Neuronal stem cell (in vitro differentiated cells): ENCODE results near the gene XRCC3.

Source experiments
- DNase-seq: peaks from one replicate; pipeline ENCODE4 v3.0.0-alpha.2; 2013; ENCODE audit warnings: low spot score
- H2AFZ ChIP-seq: one replicate; pipeline ENCODE4 v1.6.1; 2013; ENCODE audit warnings: mild to moderate bottlenecking, low read length, inconsistent platforms
- H2AK5ac ChIP-seq: 2 replicates; pipeline ENCODE4 v1.6.1; 2013; ENCODE audit warnings: low read depth, mild to moderate bottlenecking, inconsistent platforms, low read length, moderate library complexity, mixed read lengths
- H2BK120ac ChIP-seq: 2 replicates; pipeline ENCODE4 v1.6.1; 2013; ENCODE audit warnings: low read depth, mild to moderate bottlenecking, inconsistent platforms, low read length, moderate library complexity, mixed read lengths
- H2BK12ac ChIP-seq: one replicate; pipeline ENCODE4 v1.6.1; 2013; ENCODE audit warnings: low read length, inconsistent platforms
- H2BK15ac ChIP-seq: 2 replicates; pipeline ENCODE4 v1.6.1; 2013; ENCODE audit warnings: mild to moderate bottlenecking, low read length, inconsistent platforms, mixed read lengths
- H2BK5ac ChIP-seq: one replicate; pipeline ENCODE4 v1.6.1; 2013; ENCODE audit warnings: inconsistent platforms, mild to moderate bottlenecking, low read length, moderate library complexity
- H3K14ac ChIP-seq: one replicate; pipeline ENCODE4 v1.6.1; 2013; ENCODE audit warnings: low read length, inconsistent platforms
- H3K18ac ChIP-seq: 2 replicates; pipeline ENCODE4 v1.6.1; 2013; ENCODE audit warnings: low read length, inconsistent platforms
- H3K23ac ChIP-seq: 2 replicates; pipeline ENCODE4 v1.6.1; 2013; ENCODE audit warnings: low read depth, mild to moderate bottlenecking, mixed read lengths, low read length, inconsistent platforms; ENCODE audit not compliant: poor library complexity
- H3K27ac ChIP-seq: replicated peaks from 3 replicates; pipeline ENCODE4 v1.5.1; 2013; ENCODE audit warnings: low read length, inconsistent platforms
- H3K27me3 ChIP-seq, 3 experiments: 2 replicates each; pipeline ENCODE4 v1.6.1; 2013; ENCODE audit warnings: low read length in 3 of 3, mild to moderate bottlenecking in 2 of 3, inconsistent platforms in 1 of 3, low read depth in 1 of 3, mixed read lengths in 1 of 3, moderate library complexity in 1 of 3; ENCODE audit not compliant: control insufficient read depth in 3 of 3, insufficient read depth in 3 of 3
- H3K36me3 ChIP-seq, 2 donors: replicated peaks in 1 of 2; 2 replicates each; pipeline ENCODE4 v1.6.1; 2013; ENCODE audit warnings: low read length in 2 of 2; ENCODE audit not compliant: control insufficient read depth in 2 of 2, insufficient read depth in 2 of 2
- H3K4ac ChIP-seq: 2 replicates; pipeline ENCODE4 v1.6.1; 2013; ENCODE audit warnings: inconsistent platforms, mild to moderate bottlenecking, low read length, moderate library complexity
- H3K4me1 ChIP-seq, 2 donors: 1 replicate in 1 of 2; 2 replicates in 1 of 2; pipeline ENCODE4 v1.6.1; 2013; ENCODE audit warnings: low read length in 2 of 2, low read depth in 1 of 2; ENCODE audit not compliant: control insufficient read depth in 2 of 2, insufficient read depth in 1 of 2
- H3K4me2 ChIP-seq: one replicate; pipeline ENCODE4 v1.6.1; 2013; ENCODE audit warnings: mild to moderate bottlenecking, low read length, inconsistent platforms; ENCODE audit not compliant: insufficient read depth, poor library complexity, severe bottlenecking
- H3K4me3 ChIP-seq, 2 donors: 2 replicates each; pipeline ENCODE4 v1.5.1; 2013; ENCODE audit warnings: low read length in 2 of 2, mild to moderate bottlenecking in 2 of 2, inconsistent platforms in 1 of 2, moderate library complexity in 1 of 2
- H3K79me1 ChIP-seq: one replicate; pipeline ENCODE4 v1.6.1; 2013; ENCODE audit warnings: low read depth, mild to moderate bottlenecking, inconsistent platforms, low read length, moderate library complexity
- H3K9ac ChIP-seq: one replicate; pipeline ENCODE4 v1.6.1; 2013; ENCODE audit warnings: mild to moderate bottlenecking, low read depth, low read length, inconsistent platforms; ENCODE audit not compliant: poor library complexity
- H3K9me3 ChIP-seq, 2 donors: replicated peaks in 1 of 2; 2 replicates each; pipeline versions ENCODE3 to v1.6.1; 2013; ENCODE audit warnings: low read length in 2 of 2, mild to moderate bottlenecking in 2 of 2, inconsistent platforms in 1 of 2, low read depth in 1 of 2, mixed read lengths in 1 of 2, moderate library complexity in 1 of 2; ENCODE audit not compliant: control insufficient read depth in 2 of 2, insufficient read depth in 1 of 2
- H4K8ac ChIP-seq: one replicate; pipeline ENCODE4 v1.6.1; 2013; ENCODE audit warnings: low read depth, mild to moderate bottlenecking, inconsistent platforms, low read length, moderate library complexity
- H4K91ac ChIP-seq: one replicate; pipeline ENCODE4 v1.6.1; 2013; ENCODE audit warnings: low read length, low read depth, mild to moderate bottlenecking, inconsistent platforms; ENCODE audit not compliant: poor library complexity
- WGBS, 2 donors: extraction: QIAGEN DNeasy Blood & Tissue Kit; methylation state at CpG; one replicate each; pipeline ENCODE4 v1.1.7; 2013; ENCODE audit warnings: missing lambda C conversion rate in 2 of 2, mixed read lengths in 1 of 2; ENCODE audit not compliant: insufficient read length in 2 of 2, insufficient replicate concordance in 1 of 2; ENCODE audit errors: extremely low coverage in 2 of 2; 5-methylcytosine and 5-hydroxymethylcytosine counted together

The XRCC3 gene

GRCh38 chr14:103686831-103687485, 28.3 kb downstream of the XRCC3 start:
- Histone ChIP-seq H3K79me1 (peaks cover 2% of the 10 kb centered on the region), H2BK5ac (no peak overlapping the region), H3K9ac (no peak overlapping the region), H3K23ac (no peak overlapping the region), H2BK120ac (no peak overlapping the region), H3K14ac (no peak overlapping the region), H2AK5ac (no peak overlapping the region), H2BK12ac (no peak overlapping the region), H3K27me3 (no peaks in the 10 kb centered on the region), H2AFZ (no peak overlapping the region), H4K91ac (no peak overlapping the region), H3K4me1 (no peaks in the 10 kb centered on the region), H3K9me3 (no peaks in the 10 kb centered on the region), H3K4me2 (no peak overlapping the region), H4K8ac (no peak overlapping the region), H3K36me3 (peaks cover 33 to 92% of the 10 kb centered on the region in 2 donors), H3K27ac (no peak overlapping the region), H2BK15ac (no peak overlapping the region), H3K18ac (no peak overlapping the region), H3K4ac (no peak overlapping the region), H3K4me3 (no peak overlapping the region)
- no CpG with 5 or more reads among the region's 19 CpGs for WGBS, 2 donors
- DNase-seq = no peak

GRCh38 chr14:103685276-103686211, 29.7 kb downstream of the XRCC3 start:
- H4K8ac ChIP-seq = no peak overlapping the region
- peaks cover 3% of the 10 kb centered on the region for H3K79me1 ChIP-seq
- H2AK5ac ChIP-seq = no peak overlapping the region
- H3K4ac ChIP-seq = no peak overlapping the region
- H3K4me1 ChIP-seq = no peaks in the 10 kb centered on the region
- no peak overlapping the region for H2BK12ac ChIP-seq
- no CpG with 5 or more reads among the region's 23 CpGs for WGBS, 2 donors
- H3K9ac ChIP-seq = peak overlapping the region; percentile 30
- H2BK120ac ChIP-seq = no peak overlapping the region
- H3K27ac ChIP-seq = no peak overlapping the region
- no peak overlapping the region for H2AFZ ChIP-seq
- no peak overlapping the region for H4K91ac ChIP-seq
- no peak overlapping the region for H2BK15ac ChIP-seq
- H3K36me3 ChIP-seq = peaks cover 40 to 98% of the 10 kb centered on the region in 2 donors
- H3K4me3 ChIP-seq = no peak overlapping the region
- no peaks in the 10 kb centered on the region for H3K9me3 ChIP-seq
- H3K23ac ChIP-seq = no peak overlapping the region
- no peak overlapping the region for H3K18ac ChIP-seq
- no peak overlapping the region for H3K4me2 ChIP-seq
- H2BK5ac ChIP-seq = no peak overlapping the region
- DNase-seq = no peak
- no peaks in the 10 kb centered on the region for H3K27me3 ChIP-seq
- no peak overlapping the region for H3K14ac ChIP-seq

- no peak for DNase-seq
- no peak overlapping the region for H2BK15ac ChIP-seq
- H3K18ac ChIP-seq = no peak overlapping the region
- no peak overlapping the region for H2BK5ac ChIP-seq
- H3K14ac ChIP-seq = no peak overlapping the region
- H3K79me1 ChIP-seq = peaks cover 4% of the 10 kb centered on the region
- no peak overlapping the region for H2AK5ac ChIP-seq
- H4K91ac ChIP-seq = no peak overlapping the region
- H3K36me3 ChIP-seq = peaks cover 41 to 98% of the 10 kb centered on the region in 2 donors
- no peak overlapping the region for H3K23ac ChIP-seq
- no peaks in the 10 kb centered on the region for H3K27me3 ChIP-seq
- no peaks in the 10 kb centered on the region for H3K4me1 ChIP-seq
- H3K4ac ChIP-seq = no peak overlapping the region
- H3K27ac ChIP-seq = no peak overlapping the region
- no peaks in the 10 kb centered on the region for H3K9me3 ChIP-seq
- H3K4me2 ChIP-seq = no peak overlapping the region
- no peak overlapping the region for H2AFZ ChIP-seq
- WGBS, 2 donors = no CpG with 5 or more reads among the region's 15 CpGs
- H4K8ac ChIP-seq = no peak overlapping the region
- no peak overlapping the region for H2BK12ac ChIP-seq
- H2BK120ac ChIP-seq = no peak overlapping the region
- no peak overlapping the region for H3K4me3 ChIP-seq
- no peak overlapping the region for H3K9ac ChIP-seq
These were observed 30.4 kb downstream of the XRCC3 start for GRCh38 chr14:103684871-103685270.

GRCh38 chr14:103684471-103684870, 30.8 kb downstream of the XRCC3 start:
- H3K18ac ChIP-seq = no peak overlapping the region
- no peak overlapping the region for H2BK5ac ChIP-seq
- no peak overlapping the region for H2BK12ac ChIP-seq
- no peak overlapping the region for H3K27ac ChIP-seq
- H3K4me3 ChIP-seq = no peak overlapping the region
- H3K14ac ChIP-seq = no peak overlapping the region
- H4K91ac ChIP-seq = no peak overlapping the region
- no peak for DNase-seq
- WGBS, 2 donors = no CpG with 5 or more reads among the region's 6 CpGs
- no peak overlapping the region for H2BK15ac ChIP-seq
- no peak overlapping the region for H2AFZ ChIP-seq
- H3K36me3 ChIP-seq = peaks cover 44 to 99% of the 10 kb centered on the region in 2 donors
- H3K23ac ChIP-seq = peak overlapping the region; percentile 35
- H3K27me3 ChIP-seq = no peaks in the 10 kb centered on the region
- H3K9ac ChIP-seq = no peak overlapping the region
- no peaks in the 10 kb centered on the region for H3K9me3 ChIP-seq
- H4K8ac ChIP-seq = no peak overlapping the region
- H3K4ac ChIP-seq = no peak overlapping the region
- no peak overlapping the region for H2AK5ac ChIP-seq
- no peaks in the 10 kb centered on the region for H3K4me1 ChIP-seq
- H3K4me2 ChIP-seq = no peak overlapping the region
- no peak overlapping the region for H2BK120ac ChIP-seq
- H3K79me1 ChIP-seq = peaks cover 4% of the 10 kb centered on the region
